Keratinocyte (primary cell): ENCODE data around the gene CROT. TPM values are rescaled to one million over a fixed set of nuclear protein-coding genes. Genes with fewer than 3 reads are reported as not detected.
A peak's percentile ranks its signal among the peaks of the same experiment; 100 is the strongest.

Experiments
- DNase-seq: peaks from one replicate; pipeline ENCODE4 v3.0.0-alpha.2; 2011; ENCODE audit warnings: low read depth, missing footprints, low spot score
- FAIRE-seq: peaks from 2 replicates; lab custom pipeline; 2011; peaks lifted over from hg19 to GRCh38; lab: Jason Lieb, UNC
- H2AFZ ChIP-seq: 2 replicates; pipeline ENCODE4 v1.6.0; 2012; ENCODE audit warnings: low read length, control low read depth, inconsistent platforms; ENCODE audit not compliant: control insufficient read depth
- H3K27ac ChIP-seq: 2 replicates; pipeline ENCODE4 v1.5.1; 2011; ENCODE audit warnings: low read length; ENCODE audit not compliant: control insufficient read depth, insufficient read depth
- H3K27me3 ChIP-seq: 3 replicates; pipeline ENCODE4 v1.6.0; 2011; ENCODE audit warnings: low read length; ENCODE audit not compliant: control insufficient read depth, insufficient read depth; ENCODE audit errors: extremely low read depth
- H3K36me3 ChIP-seq, 2 experiments: 2 replicates in 1 of 2; 3 replicates in 1 of 2; pipeline ENCODE4 v1.5.1; 2011; ENCODE audit warnings: low read length in 2 of 2, mild to moderate bottlenecking in 1 of 2; ENCODE audit not compliant: control insufficient read depth in 2 of 2, insufficient read depth in 2 of 2; ENCODE audit errors: extremely low read depth in 1 of 2
- H3K4me1 ChIP-seq: 3 replicates; pipeline ENCODE4 v1.5.1; 2011; ENCODE audit warnings: low read length; ENCODE audit not compliant: control insufficient read depth, insufficient read depth; ENCODE audit errors: extremely low read depth
- H3K4me2 ChIP-seq: 3 replicates; pipeline ENCODE4 v1.6.0; 2011; ENCODE audit warnings: low read depth, low read length; ENCODE audit not compliant: control insufficient read depth, insufficient read depth; ENCODE audit errors: extremely low read depth
- H3K4me3 ChIP-seq, 3 experiments: fragments of 200-600 bp in 1 of 3; sonication (generic) in 1 of 3; 2 replicates in 2 of 3; 3 replicates in 1 of 3; pipeline ENCODE4 v1.5.1; 2011 to 2016; ENCODE audit warnings: low read length in 3 of 3, mild to moderate bottlenecking in 3 of 3, control low read depth in 2 of 3, inconsistent platforms in 1 of 3, low read depth in 1 of 3, mixed read lengths in 1 of 3, mixed run types in 1 of 3, moderate library complexity in 1 of 3; ENCODE audit not compliant: control insufficient read depth in 2 of 3, insufficient read depth in 2 of 3; ENCODE audit errors: extremely low read depth in 1 of 3
- H3K79me2 ChIP-seq: 2 replicates; pipeline ENCODE4 v1.6.0; 2012; ENCODE audit warnings: low read length; ENCODE audit not compliant: control insufficient read depth, insufficient read depth
- H3K9ac ChIP-seq: 3 replicates; pipeline ENCODE4 v1.6.0; 2011; ENCODE audit warnings: low read length; ENCODE audit not compliant: control insufficient read depth, insufficient read depth; ENCODE audit errors: extremely low read depth
- H3K9me1 ChIP-seq: 3 replicates; pipeline ENCODE4 v1.6.0; 2011; ENCODE audit warnings: low read length; ENCODE audit not compliant: control insufficient read depth, insufficient read depth; ENCODE audit errors: extremely low read depth
- H3K9me3 ChIP-seq: 2 replicates; pipeline ENCODE4 v1.5.1; 2012; ENCODE audit warnings: low read depth, low read length; ENCODE audit not compliant: control insufficient read depth
- H4K20me1 ChIP-seq: 3 replicates; pipeline ENCODE4 v1.6.0; 2011; ENCODE audit warnings: low read length; ENCODE audit not compliant: control insufficient read depth, insufficient read depth; ENCODE audit errors: extremely low read depth
- CTCF ChIP-seq, 3 experiments: IDR thresholded peaks in 1 of 3; conservative IDR thresholded peaks in 1 of 3; optimal IDR thresholded peaks in 1 of 3; 2 replicates in 2 of 3; 3 replicates in 1 of 3; pipeline versions ENCODE3 to v1.5.1; 2011; ENCODE audit warnings: low read length in 3 of 3, mild to moderate bottlenecking in 3 of 3, moderate library complexity in 2 of 3, control low read depth in 1 of 3, inconsistent platforms in 1 of 3; ENCODE audit not compliant: insufficient read depth in 2 of 3; ENCODE audit errors: extremely low read depth in 1 of 3
- EZH2 ChIP-seq: IDR thresholded peaks from one replicate; pipeline ENCODE4 v1.6.1; 2012; ENCODE audit warnings: inconsistent platforms, mild to moderate bottlenecking, low read length, moderate library complexity
- dilution Hi-C: fragments of 300-500 bp; cut with MboI; formaldehyde crosslinking; loops from one replicate; pipeline ENCODE4 v1.7.0; 2020; ENCODE audit warnings: low sequenced_read_pairs; ENCODE audit not compliant: extremely low pct_ligation_motif_present
- polyA plus RNA-seq, 5 experiments: library from polyadenylated mRNA; depleted of rRNA in 3 of 5; stranded (reverse) in 3 of 5; stranded (forward) in 1 of 5; unstranded in 1 of 5; fragments of >200 nt; gene quantifications; 1 replicate in 1 of 5; 2 replicates in 3 of 5; 3 replicates in 1 of 5; pipeline versions ENCODE4 v1.2.1 to v1.2.3, GENCODE V29; 2011 to 2012; ENCODE audit warnings: missing spikeins in 2 of 5, low read depth in 1 of 5, low replicate concordance in 1 of 5

The CROT gene
- polyA plus RNA-seq, 1 donor (not counting 4 experiments of a cell fraction or from before 2014, with no cell fraction given): 22.3 TPM

GRCh38 chr7:87416682-87417587, 71.5 kb downstream of the CROT start:
- Histone ChIP-seq H3K4me2 (no peak overlapping the region), H3K27me3 (no peaks in the 10 kb centered on the region), H4K20me1 (no peaks in the 10 kb centered on the region), H3K9me1 (no peaks in the 10 kb centered on the region), H3K9me3 (no peaks in the 10 kb centered on the region), H3K4me3 (no peak overlapping the region), H3K27ac (no peak overlapping the region), H3K36me3 (no peaks in the 10 kb centered on the region), H2AFZ (no peak overlapping the region), H3K4me1 (peaks cover 8% of the 10 kb centered on the region), H3K79me2 (no peaks in the 10 kb centered on the region), H3K9ac (no peak overlapping the region)
- FAIRE-seq (peak; percentile 67), DNase-seq (peak; percentile 36)
- dilution Hi-C loops: no loop called here
- TF ChIP-seq CTCF (optimal IDR thresholded peaks at IDR 0.05 in 1 of 3, IDR thresholded peaks at IDR 0.05 in 1 of 3, conservative IDR thresholded peaks at IDR 0.05 in 1 of 3; ENCODE audit: extremely low read depth in 1 of 3, insufficient read depth in 2 of 3, low read length in 3 of 3) (peak; percentile 36 to 56 (median 41)), EZH2 (no peak)

GRCh38 chr7:87420173-87420572, 74.7 kb downstream of the CROT start:
- no peak for DNase-seq
- no peaks in the 10 kb centered on the region for H3K4me1 ChIP-seq
- dilution Hi-C loops: no loop called here
- H3K9me1 ChIP-seq: no peaks in the 10 kb centered on the region
- no peaks in the 10 kb centered on the region for H3K36me3 ChIP-seq
- FAIRE-seq: no peak
- H3K9ac ChIP-seq: no peak overlapping the region
- TF ChIP-seq EZH2 (no peak), CTCF (optimal IDR thresholded peaks at IDR 0.05 in 1 of 3, IDR thresholded peaks at IDR 0.05 in 1 of 3, conservative IDR thresholded peaks at IDR 0.05 in 1 of 3; ENCODE audit: extremely low read depth in 1 of 3, insufficient read depth in 2 of 3, low read length in 3 of 3) (no peak)
- no peaks in the 10 kb centered on the region for H3K79me2 ChIP-seq
- no peak overlapping the region for H3K4me3 ChIP-seq
- H3K27ac ChIP-seq: no peak overlapping the region
- H3K9me3 ChIP-seq: no peaks in the 10 kb centered on the region
- no peaks in the 10 kb centered on the region for H4K20me1 ChIP-seq
- H3K4me2 ChIP-seq: no peak overlapping the region
- H3K27me3 ChIP-seq: no peaks in the 10 kb centered on the region
- no peak overlapping the region for H2AFZ ChIP-seq
